Skeletal muscle tissue (tissue), 4 donors: Measurements from ENCODE around the gene KHK. TPM values are rescaled to one million over a fixed set of nuclear protein-coding genes. Genes with fewer than 3 reads are reported as not detected.

Experiments used
- H3K27ac ChIP-seq: one replicate; pipeline ENCODE4 v1.7.0; 2013; ENCODE audit warnings: mild to moderate bottlenecking, low read depth, low read length, inconsistent platforms
- H3K27me3 ChIP-seq, 3 donors: one replicate each; pipeline ENCODE4 v1.7.0; 2013; ENCODE audit warnings: low read length in 3 of 3; ENCODE audit not compliant: control insufficient read depth in 3 of 3, insufficient read depth in 3 of 3
- H3K36me3 ChIP-seq, 3 donors: one replicate each; pipeline ENCODE4 v1.7.0; 2013; ENCODE audit warnings: low read length in 3 of 3; ENCODE audit not compliant: control insufficient read depth in 3 of 3, insufficient read depth in 3 of 3
- H3K4me1 ChIP-seq, 3 donors: one replicate each; pipeline ENCODE4 v1.7.0; 2013; ENCODE audit warnings: low read length in 3 of 3, mild to moderate bottlenecking in 3 of 3; ENCODE audit not compliant: control insufficient read depth in 3 of 3, insufficient read depth in 3 of 3
- H3K4me3 ChIP-seq, 3 donors: one replicate each; pipeline ENCODE4 v1.7.0; 2013; ENCODE audit warnings: low read length in 3 of 3
- H3K9ac ChIP-seq, 3 donors: one replicate each; pipeline ENCODE4 v1.7.0; 2013; ENCODE audit warnings: low read length in 3 of 3, mild to moderate bottlenecking in 3 of 3, moderate library complexity in 2 of 3, low read depth in 1 of 3
- H3K9me3 ChIP-seq, 3 donors: one replicate each; pipeline ENCODE4 v1.7.0; 2013; ENCODE audit warnings: low read length in 3 of 3; ENCODE audit not compliant: control insufficient read depth in 3 of 3
- total RNA-seq: library from RNA; depleted of rRNA; stranded (reverse); fragments of >200 nt; gene quantifications from one replicate; pipeline ENCODE4 v1.2.3, GENCODE V29; 2014
- donor health status: Osteomylitis.

The KHK gene
- total RNA-seq, 1 donor from 2014 or later, result 2.1 TPM

GRCh38 chr2:27145682-27146081, 59.1 kb downstream of the KHK start:
- H3K9ac ChIP-seq, result no peak overlapping the region
- H3K9me3 ChIP-seq, result no peaks in the 10 kb centered on the region
- H3K27me3 ChIP-seq, result no peaks in the 10 kb centered on the region
- H3K27ac ChIP-seq, result no peak overlapping the region
- no peak overlapping the region for H3K4me3 ChIP-seq
- peaks cover 0 to 19% (median 3%) of the 10 kb centered on the region in 3 donors for H3K4me1 ChIP-seq
- no peaks in the 10 kb centered on the region for H3K36me3 ChIP-seq

- Histone ChIP-seq H3K9me3 (no peaks in the 10 kb centered on the region), H3K27ac (no peak overlapping the region), H3K9ac (no peak overlapping the region), H3K4me3 (no peak overlapping the region), H3K36me3 (no peaks in the 10 kb centered on the region), H3K27me3 (peaks cover 0 to 4% (median 0%) of the 10 kb centered on the region in 3 donors), H3K4me1 (peaks cover 0 to 19% (median 3%) of the 10 kb centered on the region in 3 donors)
Measured at GRCh38 chr2:27147935-27148334, 61.4 kb downstream of the KHK start.

GRCh38 chr2:27148801-27149439, 62.3 kb downstream of the KHK start, which contains the start of gene TCF23:
TSS of gene TCF23 (plus strand) at chr2:27149004. CDS start at chr2:27149134, 130 bp downstream.
- Histone ChIP-seq H3K36me3 (no peaks in the 10 kb centered on the region), H3K27ac (no peak within 1 kb of the TSS), H3K9me3 (no peaks in the 10 kb centered on the region), H3K9ac (no peak within 1 kb of the TSS), H3K27me3 (peaks cover 0 to 4% (median 0%) of the 10 kb centered on the region in 3 donors), H3K4me3 (no peak within 1 kb of the TSS), H3K4me1 (peaks cover 0 to 19% (median 3%) of the 10 kb centered on the region in 3 donors)

- Histone ChIP-seq H3K9me3 (no peaks in the 10 kb centered on the region), H3K4me1 (peaks cover 0 to 19% (median 3%) of the 10 kb centered on the region in 3 donors), H3K36me3 (no peaks in the 10 kb centered on the region), H3K27me3 (peaks cover 0 to 4% (median 0%) of the 10 kb centered on the region in 3 donors), H3K27ac (no peak overlapping the region), H3K9ac (no peak overlapping the region), H3K4me3 (no peak overlapping the region)
Measured at GRCh38 chr2:27149570-27150405, 63.2 kb downstream of the KHK start.

Other genes with a start within 250 kb of the KHK start
- 3.7 TPM for gene DPYSL5, start 238.6 kb upstream of the KHK start, total RNA-seq
- 3.7 TPM for gene MAPRE3, start 116.1 kb upstream of the KHK start, total RNA-seq
- gene TMEM214, start 53.8 kb upstream of the KHK start, total RNA-seq, result 23.5 TPM
- 6.8 TPM for gene AGBL5, start 35.1 kb upstream of the KHK start, total RNA-seq
- 352 TPM for gene OST4, start 15.1 kb upstream of the KHK start, total RNA-seq
- gene EMILIN1, start 8.2 kb upstream of the KHK start, total RNA-seq, result 61.6 TPM
- 2.1 TPM for gene CGREF1, start 32.4 kb downstream of the KHK start, total RNA-seq
- gene ABHD1, start 37.0 kb downstream of the KHK start, total RNA-seq, result not detected
- 14.1 TPM for gene PREB, start 47.9 kb downstream of the KHK start, total RNA-seq
- not detected for gene PRR30, start 52.6 kb downstream of the KHK start, total RNA-seq
- gene TCF23, start 62.2 kb downstream of the KHK start, total RNA-seq, result 0.52 TPM
- 172 TPM for gene ATRAID, start 125.3 kb downstream of the KHK start, total RNA-seq
- gene SLC5A6, start 125.5 kb downstream of the KHK start, total RNA-seq, result 7.8 TPM
- gene CAD, start 130.6 kb downstream of the KHK start, total RNA-seq, result 28.2 TPM
- gene SLC30A3, start 176.3 kb downstream of the KHK start, total RNA-seq, result 0.52 TPM
- gene DNAJC5G, start 188.7 kb downstream of the KHK start, total RNA-seq, result under 0.01 TPM
- gene TRIM54, start 195.7 kb downstream of the KHK start, total RNA-seq, result 60.0 TPM
- gene UCN, start 221.7 kb downstream of the KHK start, total RNA-seq, result 1.0 TPM
- 23.0 TPM for gene MPV17, start 236.3 kb downstream of the KHK start, total RNA-seq